IPS DF 6.9 (cell line): Measurements from ENCODE around the gene GFRA1.

ENCODE experiments used
- DNase-seq: peaks from one replicate; pipeline ENCODE4 v3.0.0-alpha.2; 2013; ENCODE audit warnings: low read depth, low spot score
- H3K27ac ChIP-seq: one replicate; pipeline ENCODE4 v1.5.1; 2013; ENCODE audit warnings: low read length, control low read depth
- H3K27me3 ChIP-seq: 2 replicates; pipeline ENCODE4 v1.6.1; 2013; ENCODE audit warnings: mild to moderate bottlenecking, low read length; ENCODE audit not compliant: control insufficient read depth, insufficient read depth
- H3K36me3 ChIP-seq: 2 replicates; pipeline ENCODE4 v1.6.1; 2013; ENCODE audit warnings: low read length; ENCODE audit not compliant: control insufficient read depth, insufficient read depth
- H3K4me1 ChIP-seq: 2 replicates; pipeline ENCODE4 v1.6.1; 2013; ENCODE audit warnings: low read length; ENCODE audit not compliant: control insufficient read depth, insufficient read depth
- H3K4me3 ChIP-seq: 2 replicates; pipeline ENCODE4 v1.5.1; 2013; ENCODE audit warnings: mild to moderate bottlenecking, low read length
- H3K9me3 ChIP-seq: 2 replicates; pipeline ENCODE4 v1.6.1; 2013; ENCODE audit warnings: low read length, inconsistent platforms; ENCODE audit not compliant: control insufficient read depth, insufficient read depth
- WGBS: extraction: QIAGEN DNeasy Blood & Tissue Kit; methylation state at CpG from one replicate; pipeline ENCODE4 v1.1.7; 2013; ENCODE audit warnings: mixed read lengths, missing lambda C conversion rate; ENCODE audit not compliant: insufficient read length, insufficient coverage; 5-methylcytosine and 5-hydroxymethylcytosine counted together

Gene GFRA1

DNA sequence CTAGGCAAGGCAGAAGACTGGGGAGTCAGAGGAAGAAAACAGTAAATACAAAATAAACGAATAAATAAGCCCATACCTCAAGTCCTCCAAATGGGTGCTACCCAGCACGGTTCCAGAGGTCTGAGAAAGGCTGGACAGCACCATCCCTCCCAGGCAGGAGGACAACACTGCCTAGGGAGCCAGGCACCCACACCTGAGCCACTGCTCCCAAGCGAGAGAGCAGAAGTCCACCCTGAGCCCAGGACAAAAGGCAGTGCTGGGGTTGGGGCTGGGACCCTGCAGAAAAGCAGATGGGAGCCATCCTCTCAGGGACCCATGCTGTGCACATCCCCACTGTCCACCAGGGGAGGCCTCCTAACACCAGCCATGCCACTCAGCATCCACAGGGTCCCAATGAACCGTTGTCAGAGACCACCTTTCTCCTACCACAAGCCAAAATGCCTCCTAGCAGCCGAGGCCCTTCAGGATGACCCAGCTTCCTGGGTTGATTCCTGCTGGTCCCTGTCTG, 16.2 kb downstream of the GFRA1 start:
- Histone ChIP-seq H3K36me3 (no peaks in the 10 kb centered on the region), H3K27me3 (no peaks in the 10 kb centered on the region), H3K4me1 (peaks cover 4% of the 10 kb centered on the region; the same call in 1 of the 2 replicates), H3K27ac (no peak overlapping the region), H3K9me3 (no peaks in the 10 kb centered on the region), H3K4me3 (no peak overlapping the region)
- no peak for DNase-seq
- WGBS, result no CpG with 5 or more reads among the region's 5 CpGs

DNA sequence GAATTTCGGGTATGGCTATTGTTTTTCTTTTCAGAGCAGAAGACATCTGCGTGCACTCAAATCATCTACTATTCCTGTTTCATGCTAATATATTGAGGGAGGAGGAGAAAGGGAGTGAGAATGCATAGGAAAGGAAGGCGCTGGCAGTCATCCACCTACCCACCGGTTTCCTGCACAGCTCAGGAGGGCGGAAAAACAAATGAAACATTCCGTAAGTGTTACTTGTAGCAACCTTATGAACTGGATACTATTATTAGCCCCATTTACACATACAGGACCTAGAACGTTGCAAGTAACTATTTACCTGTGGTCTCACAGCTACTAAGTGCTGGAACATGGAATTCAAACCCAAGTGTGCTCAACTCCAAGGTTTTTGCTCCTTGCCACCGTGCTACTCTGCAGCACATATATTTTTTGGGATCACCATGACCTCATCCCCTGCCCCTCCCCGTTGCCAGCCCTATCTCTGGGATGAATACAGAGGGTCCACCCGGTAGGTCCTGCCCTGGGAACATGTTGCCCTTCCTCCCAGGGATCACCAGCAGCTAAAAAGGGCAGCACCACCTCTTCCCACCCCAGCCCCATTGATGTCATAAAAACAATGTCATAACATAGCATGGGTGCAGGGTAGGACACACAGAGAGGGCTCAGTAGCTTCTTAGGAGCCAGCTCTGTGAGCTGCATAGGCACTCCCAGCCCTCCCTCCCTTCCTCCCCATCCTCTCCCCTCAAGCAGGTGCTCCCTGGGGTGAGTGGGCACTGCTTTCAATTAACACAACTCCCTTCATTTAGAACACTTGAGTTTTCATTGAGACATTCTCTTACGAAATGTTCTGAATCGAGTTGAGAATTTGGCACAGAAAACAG, 16.9 kb downstream of the GFRA1 start:
- no CpG with 5 or more reads among the region's 12 CpGs for WGBS
- DNase-seq, result no peak
- Histone ChIP-seq H3K4me3 (no peak overlapping the region), H3K27me3 (no peaks in the 10 kb centered on the region), H3K27ac (no peak overlapping the region), H3K9me3 (no peaks in the 10 kb centered on the region), H3K4me1 (peaks cover 4% of the 10 kb centered on the region; the same call in 1 of the 2 replicates), H3K36me3 (no peaks in the 10 kb centered on the region)

DNA sequence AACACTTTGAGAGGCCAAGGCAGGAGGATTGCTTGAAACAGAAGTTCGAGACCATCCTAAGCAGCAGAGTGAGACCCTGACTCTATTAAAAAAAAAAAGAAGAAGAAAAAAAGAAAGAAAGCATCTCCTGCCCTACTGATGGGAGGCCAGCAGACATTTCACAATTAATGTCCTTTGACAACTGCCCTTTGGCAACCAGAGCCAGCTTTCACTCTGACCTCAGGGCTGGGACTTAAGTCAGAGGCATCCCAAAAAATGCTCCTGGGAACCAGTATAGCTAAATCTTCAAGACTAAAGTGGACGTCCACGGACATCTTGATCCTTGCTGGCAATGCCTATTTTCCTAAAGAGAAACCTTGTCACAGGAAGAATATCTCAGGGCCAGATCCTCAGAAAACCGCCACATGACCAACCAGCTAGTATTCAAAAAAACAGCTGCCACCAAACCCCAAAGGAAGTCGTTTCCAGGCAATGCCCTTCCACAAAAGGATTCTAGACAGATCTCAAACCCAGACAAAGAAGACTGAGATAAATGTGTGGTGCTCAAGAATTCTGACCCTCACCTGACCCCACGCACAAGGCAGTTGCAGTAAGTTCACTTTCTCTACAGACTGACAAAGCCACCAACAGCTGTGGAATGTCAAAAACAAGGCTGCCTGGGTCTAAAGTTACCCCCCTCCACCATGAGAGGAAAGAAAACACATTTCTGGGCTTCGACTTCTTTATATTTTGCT, 18.4 kb downstream of the GFRA1 start:
- peaks cover 4% of the 10 kb centered on the region; the same call in 1 of the 2 replicates for H3K4me1 ChIP-seq
- no peak overlapping the region for H3K4me3 ChIP-seq
- no peaks in the 10 kb centered on the region for H3K27me3 ChIP-seq
- H3K9me3 ChIP-seq, result no peaks in the 10 kb centered on the region
- H3K36me3 ChIP-seq, result no peaks in the 10 kb centered on the region
- WGBS, result no CpG with 5 or more reads among the region's 7 CpGs
- no peak overlapping the region for H3K27ac ChIP-seq
- DNase-seq, result no peak

DNA sequence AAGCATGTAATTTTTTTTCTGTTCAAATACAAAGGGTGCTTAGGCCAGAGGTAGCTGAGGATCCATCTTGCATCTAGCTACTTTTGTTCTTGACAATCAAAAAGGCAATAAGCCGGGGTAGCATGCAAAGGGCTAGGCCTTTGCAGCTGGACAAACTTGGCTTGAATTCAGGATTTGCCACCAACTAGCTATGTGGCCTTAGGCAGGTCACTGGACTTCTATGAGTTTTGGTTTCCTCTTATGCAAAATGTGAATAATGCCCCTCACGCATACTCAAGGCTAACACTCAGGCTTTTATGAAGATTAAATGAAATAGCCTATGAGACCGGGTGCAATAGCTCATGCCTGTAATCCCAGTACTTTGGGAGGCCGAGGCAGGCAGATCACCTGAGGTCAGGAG, 19.3 kb downstream of the GFRA1 start:
- Histone ChIP-seq H3K27ac (no peak overlapping the region), H3K4me3 (no peak overlapping the region), H3K27me3 (no peaks in the 10 kb centered on the region), H3K9me3 (no peaks in the 10 kb centered on the region), H3K36me3 (no peaks in the 10 kb centered on the region), H3K4me1 (peaks cover 4% of the 10 kb centered on the region; the same call in 1 of the 2 replicates)
- WGBS, result no CpG with 5 or more reads among the region's 4 CpGs
- DNase-seq, result no peak

DNA sequence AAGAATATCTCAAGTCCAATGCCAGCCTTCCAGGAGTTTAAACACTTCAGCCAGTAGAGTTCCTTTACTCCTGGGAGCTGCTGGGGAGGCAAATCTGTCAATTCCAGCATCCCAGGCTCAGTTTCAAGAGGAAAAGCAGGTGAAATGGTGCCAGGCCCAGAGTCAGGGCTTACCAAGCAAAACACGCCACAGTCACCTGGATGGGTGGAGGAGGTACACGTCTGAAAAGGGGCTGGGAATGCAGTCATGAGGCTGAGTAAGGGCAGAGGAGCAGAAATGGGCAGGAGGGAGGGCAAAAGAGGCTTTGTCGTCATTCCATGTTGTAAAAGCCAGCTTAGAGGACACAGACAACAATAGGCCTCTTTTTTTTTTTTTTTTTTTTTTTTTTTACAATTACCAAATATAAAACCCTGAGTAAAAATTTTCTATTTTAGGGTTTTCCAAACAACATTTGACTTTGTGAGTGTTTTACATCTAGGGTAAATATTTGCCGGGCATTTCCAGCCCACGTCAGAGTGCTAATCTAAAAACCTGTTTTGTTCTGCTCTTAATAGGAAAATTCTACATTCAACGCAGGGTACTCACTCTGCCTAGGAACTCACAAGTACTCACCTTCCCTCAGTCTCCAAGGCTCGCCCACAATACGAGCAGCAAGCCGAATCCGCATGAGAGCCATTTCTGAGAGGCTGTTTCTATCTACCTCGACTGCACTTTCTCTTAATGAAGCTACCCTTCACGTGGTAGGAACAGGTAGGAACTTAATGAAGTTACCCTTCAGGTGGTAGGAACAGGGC, 21.2 kb downstream of the GFRA1 start:
- Histone ChIP-seq H3K27ac (no peak overlapping the region), H3K4me1 (peaks cover 2% of the 10 kb centered on the region; the same call in 1 of the 2 replicates), H3K9me3 (no peaks in the 10 kb centered on the region), H3K36me3 (no peaks in the 10 kb centered on the region), H3K4me3 (no peak overlapping the region), H3K27me3 (no peaks in the 10 kb centered on the region)
- no peak for DNase-seq
- WGBS, result no CpG with 5 or more reads among the region's 12 CpGs

DNA sequence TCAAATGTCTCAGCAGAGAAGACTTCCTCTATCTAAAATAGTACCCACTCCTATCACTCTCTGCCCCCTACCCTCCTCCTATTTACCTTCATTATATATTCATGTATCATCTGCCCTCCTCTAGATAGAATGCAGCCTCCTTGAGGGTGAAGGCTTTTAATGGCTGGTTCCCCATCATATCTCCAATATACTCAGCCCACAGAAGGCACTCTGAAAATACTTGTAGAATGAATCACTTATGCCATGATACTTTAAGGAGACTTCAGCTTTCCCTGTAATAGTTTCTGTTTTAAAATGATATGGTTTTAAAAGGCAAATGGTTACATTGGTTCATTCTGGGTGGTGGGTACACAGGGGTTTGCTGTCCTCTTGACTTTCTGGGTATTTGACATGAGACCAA, 25.3 kb downstream of the GFRA1 start:
- H3K9me3 ChIP-seq, result no peaks in the 10 kb centered on the region
- H3K27ac ChIP-seq, result no peak overlapping the region
- no peaks in the 10 kb centered on the region for H3K36me3 ChIP-seq
- no peaks in the 10 kb centered on the region for H3K27me3 ChIP-seq
- DNase-seq, result no peak
- H3K4me1 ChIP-seq, result no peaks in the 10 kb centered on the region
- no peak overlapping the region for H3K4me3 ChIP-seq

DNA sequence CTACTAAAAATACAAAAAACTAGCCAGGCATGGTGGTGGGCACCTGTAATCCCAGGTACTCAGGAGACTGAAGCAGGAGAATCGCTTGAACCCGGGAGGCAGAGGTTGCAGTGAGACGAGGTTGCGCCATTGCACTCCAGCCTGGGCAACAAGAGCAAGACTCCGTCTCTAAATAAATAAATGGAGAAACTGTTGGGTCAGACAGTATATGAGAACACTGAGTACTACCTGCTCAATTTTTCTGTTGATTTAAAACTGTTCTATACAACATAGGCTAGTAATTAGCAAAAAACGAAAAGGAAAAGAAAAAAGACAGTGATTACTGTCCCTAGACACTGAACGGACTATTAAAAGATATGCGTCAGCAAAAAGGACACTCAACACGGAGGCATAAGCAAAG, 26.7 kb downstream of the GFRA1 start:
- H3K9me3 ChIP-seq, result no peaks in the 10 kb centered on the region
- DNase-seq, result no peak
- H3K36me3 ChIP-seq, result no peaks in the 10 kb centered on the region
- H3K4me1 ChIP-seq, result no peaks in the 10 kb centered on the region
- H3K4me3 ChIP-seq, result no peak overlapping the region
- no CpG with 5 or more reads among the region's 9 CpGs for WGBS
- H3K27me3 ChIP-seq, result no peaks in the 10 kb centered on the region
- no peak overlapping the region for H3K27ac ChIP-seq

DNA sequence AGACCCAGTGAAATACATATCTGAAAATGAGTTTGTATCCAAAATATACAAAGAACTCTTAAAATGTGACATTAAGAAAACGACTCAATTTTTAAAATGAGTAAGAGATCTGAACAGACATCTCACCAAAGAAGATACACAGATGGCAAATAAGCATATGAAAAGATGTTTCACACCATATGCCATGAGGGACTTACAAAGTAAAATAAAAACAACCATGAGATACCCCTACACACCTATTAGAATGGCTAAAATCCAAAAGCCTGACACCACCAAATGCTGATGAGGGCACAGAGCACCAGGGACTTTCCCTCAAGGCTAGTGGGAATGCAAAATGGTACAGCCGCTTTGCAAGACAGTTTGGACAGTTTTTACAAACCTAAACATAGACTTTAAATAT, 27.9 kb downstream of the GFRA1 start:
- H3K4me3 ChIP-seq, result no peak overlapping the region
- no CpG with 5 or more reads among the region's 2 CpGs for WGBS
- no peaks in the 10 kb centered on the region for H3K27me3 ChIP-seq
- no peaks in the 10 kb centered on the region for H3K4me1 ChIP-seq
- no peaks in the 10 kb centered on the region for H3K9me3 ChIP-seq
- DNase-seq, result no peak
- H3K27ac ChIP-seq, result no peak overlapping the region
- no peaks in the 10 kb centered on the region for H3K36me3 ChIP-seq

DNA sequence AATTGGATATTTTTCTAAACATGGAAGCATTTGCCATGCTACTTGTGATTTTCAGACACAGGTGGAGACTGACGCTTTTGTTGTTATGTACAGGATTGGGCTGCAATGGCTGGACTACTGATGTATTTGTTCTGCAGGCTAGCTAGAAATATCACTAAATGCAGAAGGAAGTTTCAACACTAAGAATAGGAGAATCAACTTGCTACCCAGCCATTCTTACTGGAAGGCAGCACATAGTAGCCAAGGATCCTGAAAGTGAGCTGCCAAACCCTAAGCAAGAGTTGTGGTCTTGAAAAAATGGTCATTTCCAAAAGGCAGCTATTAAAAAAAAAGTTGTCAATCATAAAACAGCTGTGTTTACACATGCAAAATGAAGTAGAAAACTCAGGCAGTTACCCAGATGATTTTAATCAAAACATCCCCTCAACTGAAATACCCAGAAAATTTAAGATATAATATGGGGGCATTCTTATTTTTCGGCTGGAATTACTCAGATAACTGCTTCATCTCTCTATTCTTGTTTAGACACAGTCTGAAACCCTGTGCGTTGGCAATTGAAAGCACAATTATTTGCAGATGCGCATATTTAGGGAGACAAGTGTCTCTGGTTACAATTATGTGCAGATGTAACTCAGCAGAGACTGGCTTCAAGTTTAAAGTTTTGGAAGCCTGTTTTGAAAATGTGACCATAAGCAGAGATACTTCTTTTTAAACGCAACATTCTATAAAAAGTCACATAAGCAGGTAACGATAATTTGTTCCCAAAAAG, 31.2 kb downstream of the GFRA1 start:
- no peaks in the 10 kb centered on the region for H3K36me3 ChIP-seq
- H3K27me3 ChIP-seq, result no peaks in the 10 kb centered on the region
- H3K4me3 ChIP-seq, result no peak overlapping the region
- H3K4me1 ChIP-seq, result no peaks in the 10 kb centered on the region
- no peak for DNase-seq
- no peak overlapping the region for H3K27ac ChIP-seq
- H3K9me3 ChIP-seq, result no peaks in the 10 kb centered on the region
- no CpG with 5 or more reads among the region's 6 CpGs for WGBS
